ENCODE measurements around the gene FAM167B. TPM values are rescaled to one million over a fixed set of nuclear protein-coding genes. Genes with fewer than 3 reads are reported as not detected.

Gene FAM167B
- total RNA-seq, 1 donor, result 5.2 TPM

DNA sequence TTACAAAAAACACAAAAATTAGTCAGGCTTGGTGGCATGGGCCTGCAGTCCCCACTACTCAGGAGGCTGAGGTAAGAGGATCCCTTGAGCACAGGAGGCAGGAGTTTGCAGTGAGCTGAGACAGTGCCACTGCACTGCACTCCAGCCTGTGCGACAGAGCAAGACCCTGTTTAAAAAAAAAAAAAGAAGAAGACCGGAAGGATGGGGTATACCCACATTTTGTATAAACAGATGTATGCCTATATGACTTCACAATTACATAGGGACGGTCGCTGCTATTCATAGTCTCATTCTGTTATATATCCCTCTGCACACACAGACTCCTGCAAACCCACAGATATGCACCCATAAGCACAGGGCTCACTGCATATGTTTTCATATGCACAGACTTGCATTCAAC is 16.7 kb downstream of the FAM167B start:
- no peak for DNase-seq (ENCODE audit: low read depth)
- H3K4me3 ChIP-seq (ENCODE audit: low read depth, low read length), result no peak overlapping the region
- TF ChIP-seq, protein P1, sequence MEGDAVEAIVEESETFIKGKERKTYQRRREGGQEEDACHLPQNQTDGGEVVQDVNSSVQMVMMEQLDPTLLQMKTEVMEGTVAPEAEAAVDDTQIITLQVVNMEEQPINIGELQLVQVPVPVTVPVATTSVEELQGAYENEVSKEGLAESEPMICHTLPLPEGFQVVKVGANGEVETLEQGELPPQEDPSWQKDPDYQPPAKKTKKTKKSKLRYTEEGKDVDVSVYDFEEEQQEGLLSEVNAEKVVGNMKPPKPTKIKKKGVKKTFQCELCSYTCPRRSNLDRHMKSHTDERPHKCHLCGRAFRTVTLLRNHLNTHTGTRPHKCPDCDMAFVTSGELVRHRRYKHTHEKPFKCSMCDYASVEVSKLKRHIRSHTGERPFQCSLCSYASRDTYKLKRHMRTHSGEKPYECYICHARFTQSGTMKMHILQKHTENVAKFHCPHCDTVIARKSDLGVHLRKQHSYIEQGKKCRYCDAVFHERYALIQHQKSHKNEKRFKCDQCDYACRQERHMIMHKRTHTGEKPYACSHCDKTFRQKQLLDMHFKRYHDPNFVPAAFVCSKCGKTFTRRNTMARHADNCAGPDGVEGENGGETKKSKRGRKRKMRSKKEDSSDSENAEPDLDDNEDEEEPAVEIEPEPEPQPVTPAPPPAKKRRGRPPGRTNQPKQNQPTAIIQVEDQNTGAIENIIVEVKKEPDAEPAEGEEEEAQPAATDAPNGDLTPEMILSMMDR (IDR thresholded peaks at IDR 0.05; ENCODE audit: insufficient read depth, low read depth, low read length), result no peak

DNA sequence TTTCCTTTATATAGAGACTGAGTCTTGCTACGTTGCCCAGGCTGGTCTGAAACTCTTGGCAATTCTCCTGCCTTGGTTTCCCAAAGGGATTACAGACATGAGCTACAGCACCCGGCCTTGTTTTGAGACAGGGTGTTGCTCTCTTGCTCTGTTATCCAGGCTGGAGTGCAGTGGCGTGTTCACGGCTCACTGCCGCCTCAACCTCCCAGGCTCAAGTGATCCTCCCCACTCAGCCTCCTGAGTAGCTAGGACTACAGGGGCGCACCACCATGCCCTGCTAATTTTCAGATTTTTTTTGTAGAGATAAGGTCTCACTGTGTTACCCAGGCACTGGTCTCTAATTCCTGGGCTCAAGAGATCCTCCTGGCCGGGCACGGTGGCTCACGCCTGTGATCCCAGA is 18.8 kb downstream of the FAM167B start:
- TF ChIP-seq, protein P1 (IDR thresholded peaks at IDR 0.05; ENCODE audit: insufficient read depth, low read depth, low read length), result no peak
- DNase-seq (ENCODE audit: low read depth), result no peak
- H3K4me3 ChIP-seq (ENCODE audit: low read depth, low read length), result no peak overlapping the region

DNA sequence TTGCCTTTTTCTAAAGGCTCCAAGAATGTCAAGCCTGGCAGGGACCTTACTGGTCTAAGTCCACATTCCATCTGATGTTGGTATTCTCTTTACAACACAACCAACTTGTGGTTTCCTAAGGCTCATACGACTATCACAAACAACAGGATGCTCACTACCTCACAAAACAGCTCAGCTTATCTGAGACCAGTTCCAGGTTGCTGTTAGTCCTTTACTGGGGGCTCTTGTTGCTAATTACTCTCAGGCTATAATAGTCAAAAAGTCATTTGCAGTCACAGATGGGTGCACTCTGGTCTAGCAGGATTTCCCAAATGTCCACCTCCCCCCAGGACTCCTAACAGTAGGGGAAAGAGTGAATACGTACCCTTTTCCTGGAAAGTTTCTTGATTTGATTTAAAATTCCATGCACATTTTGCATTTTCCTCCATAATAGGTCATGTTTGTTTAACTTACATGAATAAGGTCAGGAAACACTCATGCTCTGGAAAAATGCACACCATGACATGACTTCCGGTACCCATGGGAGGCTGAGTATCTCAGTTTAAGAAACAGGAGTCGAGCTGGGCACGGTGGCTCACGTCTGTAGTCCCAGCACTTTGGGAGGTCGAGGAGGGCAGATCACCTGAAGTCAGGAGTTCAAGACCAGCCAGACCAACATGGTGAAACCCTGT is 20.0 kb downstream of the FAM167B start:
- DNase-seq (ENCODE audit: low read depth), result peak; percentile 55
- TF ChIP-seq, protein P1 (IDR thresholded peaks at IDR 0.05; ENCODE audit: insufficient read depth, low read depth, low read length), result no peak

DNA sequence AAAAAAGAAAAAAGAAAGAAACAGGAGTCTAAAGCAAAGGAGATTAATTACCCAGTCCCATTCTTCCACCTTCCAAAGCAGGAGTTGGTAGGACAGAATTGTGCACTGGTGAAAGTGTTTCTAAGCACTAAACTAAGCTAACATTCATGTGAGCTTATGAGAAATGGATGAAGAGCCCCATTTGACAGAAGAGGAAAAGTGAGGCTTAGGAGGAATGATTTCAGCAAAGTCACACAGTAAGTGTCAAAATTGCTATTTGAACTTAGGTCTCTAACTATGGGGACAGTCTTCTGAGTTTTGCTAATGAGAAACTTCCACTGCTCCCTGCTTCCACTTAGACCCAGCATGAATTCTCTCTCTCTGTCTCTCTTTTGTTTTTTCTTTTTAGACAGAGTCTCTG is 22.7 kb downstream of the FAM167B start:
- no peak for DNase-seq (ENCODE audit: low read depth)

More for the DNA sequence above, 20.0 kb downstream of the FAM167B start:
- no peak overlapping the region for H3K4me3 ChIP-seq (ENCODE audit: low read depth, low read length)

DNA sequence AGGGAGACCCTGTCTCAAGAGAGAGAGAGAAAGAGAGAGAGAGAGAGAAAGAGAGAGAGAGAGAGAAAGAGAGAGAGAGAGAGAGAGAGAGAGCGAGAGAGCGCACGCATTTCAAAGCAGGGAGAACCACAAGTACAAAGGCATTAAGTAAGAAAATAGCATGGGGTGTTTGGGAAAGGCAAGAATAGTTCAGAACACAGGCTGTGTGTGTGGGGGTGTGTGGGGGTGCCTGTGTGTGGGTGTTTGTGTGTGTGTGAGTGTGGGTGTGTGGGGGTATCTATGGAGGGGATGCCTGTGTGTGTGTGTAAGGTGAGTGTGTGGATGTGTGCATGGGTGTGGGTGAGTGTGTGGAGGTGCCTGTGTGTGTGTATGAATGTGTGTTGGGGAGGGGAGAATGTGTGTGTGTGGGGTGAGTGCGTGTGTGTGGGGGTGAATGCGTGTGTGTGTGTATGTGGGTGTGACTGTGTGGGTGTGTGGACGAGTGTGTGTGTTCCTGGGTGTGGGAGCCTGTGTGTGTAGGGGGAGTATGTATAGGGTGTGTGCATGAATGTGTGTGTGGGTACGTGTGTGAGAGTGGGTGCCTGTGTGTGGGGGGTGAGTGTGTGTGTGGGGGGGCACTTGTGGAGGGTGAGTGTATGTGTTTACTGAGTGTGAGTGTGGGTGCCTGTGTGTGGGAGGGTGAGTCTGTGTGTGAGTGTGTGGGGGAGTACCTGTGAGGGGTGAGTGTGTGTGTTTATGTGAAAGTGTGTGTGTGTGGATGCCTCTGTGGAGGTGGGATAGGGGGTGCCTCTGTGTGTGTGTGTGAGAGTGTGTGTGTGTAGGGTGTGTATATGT is 25.8 kb downstream of the FAM167B start:
- H3K4me3 ChIP-seq (ENCODE audit: low read depth, low read length), result no peak overlapping the region
- TF ChIP-seq, protein P1 (IDR thresholded peaks at IDR 0.05; ENCODE audit: insufficient read depth, low read depth, low read length), result no peak
- DNase-seq (ENCODE audit: low read depth), result no peak

More for the DNA sequence above, 22.7 kb downstream of the FAM167B start:
- H3K4me3 ChIP-seq (ENCODE audit: low read depth, low read length), result no peak overlapping the region
- TF ChIP-seq, protein P1 (IDR thresholded peaks at IDR 0.05; ENCODE audit: insufficient read depth, low read depth, low read length), result no peak

DNA sequence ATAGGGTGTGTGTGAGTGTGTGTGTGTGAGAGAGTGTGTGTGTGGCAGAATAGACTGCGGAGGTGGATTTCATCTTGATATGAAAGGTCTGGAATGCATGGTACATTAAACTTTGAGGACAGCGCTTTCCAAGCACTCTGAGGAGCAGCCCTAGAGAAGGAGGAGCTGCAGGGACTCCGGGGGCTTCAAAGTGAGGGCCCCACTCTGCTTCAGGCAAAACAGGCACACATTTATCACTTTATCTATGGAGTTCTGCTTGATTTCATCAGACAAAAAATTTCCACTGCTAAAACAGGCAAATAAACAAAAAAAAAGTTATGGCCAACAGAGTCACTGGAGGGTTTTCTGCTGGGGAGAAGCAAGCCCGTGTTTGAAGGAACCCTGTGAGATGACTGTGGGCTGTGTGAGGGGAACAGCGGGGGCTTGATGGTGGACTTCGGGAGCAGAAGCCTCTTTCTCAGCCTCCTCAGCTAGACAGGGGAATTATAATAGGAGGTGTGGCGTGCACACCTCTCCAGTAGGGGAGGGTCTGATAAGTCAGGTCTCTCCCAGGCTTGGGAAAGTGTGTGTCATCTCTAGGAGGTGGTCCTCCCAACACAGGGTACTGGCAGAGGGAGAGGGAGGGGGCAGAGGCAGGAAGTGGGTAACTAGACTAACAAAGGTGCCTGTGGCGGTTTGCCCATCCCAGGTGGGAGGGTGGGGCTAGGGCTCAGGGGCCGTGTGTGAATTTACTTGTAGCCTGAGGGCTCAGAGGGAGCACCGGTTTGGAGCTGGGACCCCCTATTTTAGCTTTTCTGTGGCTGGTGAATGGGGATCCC is 26.6 kb downstream of the FAM167B start:
- H3K4me3 ChIP-seq (ENCODE audit: low read depth, low read length), result no peak overlapping the region
- TF ChIP-seq, protein P1 (IDR thresholded peaks at IDR 0.05; ENCODE audit: insufficient read depth, low read depth, low read length), result no peak
- peak; percentile 25 for DNase-seq (ENCODE audit: low read depth)

All from fibroblast of villous mesenchyme (primary cell).